NOMO-1 (cell line): ENCODE measurements around the gene ROPN1L.
"Not testable (repeated sequence)": the region's sequence is repeated elsewhere in the genome, so short reads cannot be mapped to it uniquely, and the experiment has no call there.

Experiments
- DNase-seq, 2 experiments: peaks; one replicate each; lab custom pipeline; 2025; ENCODE audit not compliant: unreplicated experiment in 2 of 2; lab: John Stamatoyannopoulos, UW

Gene ROPN1L

GRCh38 chr5:10475931-10476676, 34.4 kb downstream of the ROPN1L start:
- DNase-seq, result no peak

DNA sequence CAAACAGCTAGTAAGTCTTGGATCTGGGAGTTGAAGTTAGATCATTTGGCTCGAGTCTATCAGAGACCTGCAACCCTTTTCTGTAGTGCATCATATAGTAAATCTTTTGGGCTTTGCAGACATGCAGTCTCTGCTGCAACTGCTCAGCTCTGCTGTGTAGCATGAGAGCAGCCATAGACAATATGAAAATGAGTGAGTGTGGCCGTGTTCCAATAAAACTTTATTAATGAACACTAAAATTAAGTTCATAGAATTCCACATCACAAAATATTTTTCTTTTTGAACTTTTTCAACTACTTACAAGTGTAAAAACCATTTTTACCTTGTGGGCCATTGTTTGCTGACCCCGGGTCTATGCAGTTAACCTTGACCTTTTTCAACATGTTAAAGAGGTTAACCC, 35.2 kb downstream of the ROPN1L start:
- no peak for DNase-seq

GRCh38 chr5:10477943-10478342, 36.3 kb downstream of the ROPN1L start:
- no peak for DNase-seq

DNA sequence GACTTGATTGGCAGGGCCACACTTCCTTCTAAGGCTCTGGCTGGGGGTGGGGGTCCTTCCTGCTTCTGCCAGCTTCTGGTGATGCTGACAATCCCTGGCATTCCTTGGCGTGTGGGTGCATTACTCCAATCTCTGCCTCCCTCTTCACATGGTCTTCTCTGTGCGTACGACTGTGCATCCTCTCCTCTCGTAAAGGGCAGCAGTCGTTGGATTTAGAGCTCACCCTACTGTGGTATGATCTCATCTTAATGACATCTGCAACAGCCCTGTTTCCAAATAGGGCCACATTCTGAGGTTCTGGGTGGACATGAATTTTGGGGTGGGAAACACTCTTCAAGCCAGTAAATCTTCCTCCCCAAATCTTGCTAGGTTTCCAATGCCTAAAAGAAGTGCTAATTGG, 36.8 kb downstream of the ROPN1L start:
- no peak for DNase-seq

DNA sequence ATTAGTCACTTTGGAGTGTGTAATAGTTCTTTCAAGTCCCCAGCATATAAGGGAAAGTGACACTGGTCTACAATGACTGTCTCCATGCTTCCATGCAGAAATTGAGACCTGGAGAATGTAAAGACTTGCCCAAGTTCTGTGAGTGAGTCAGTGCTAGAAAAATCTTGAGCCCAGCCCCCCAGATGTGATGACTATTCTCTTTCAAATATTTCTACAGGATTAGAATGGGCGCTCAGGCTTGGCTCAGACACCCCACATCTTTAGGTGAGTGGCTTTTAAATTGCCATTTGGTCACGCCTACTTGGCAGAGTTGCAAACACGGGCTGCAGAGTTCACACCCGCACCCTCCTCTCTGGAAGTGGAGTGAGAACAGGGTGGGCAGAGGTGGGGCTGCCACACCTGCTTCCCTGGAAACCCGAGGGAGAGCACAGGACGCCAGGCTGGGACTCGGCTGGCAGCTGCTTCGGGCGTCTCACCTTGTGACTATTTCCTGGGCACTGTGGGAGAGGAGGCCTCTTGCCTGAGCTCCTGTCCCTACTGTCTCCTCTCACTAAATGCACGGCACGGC, 37.6 kb downstream of the ROPN1L start:
- DNase-seq, result no peak

GRCh38 chr5:10480237-10480985, 38.7 kb downstream of the ROPN1L start:
- DNase-seq, result no peak

- no peak for DNase-seq
Measured at GRCh38 chr5:10481241-10481935, 39.7 kb downstream of the ROPN1L start.

- DNase-seq, result no peak
Measured at GRCh38 chr5:10482791-10483530, 41.3 kb downstream of the ROPN1L start.

GRCh38 chr5:10484774-10485141, 43.1 kb downstream of the ROPN1L start:
- DNase-seq, result no peak

DNA sequence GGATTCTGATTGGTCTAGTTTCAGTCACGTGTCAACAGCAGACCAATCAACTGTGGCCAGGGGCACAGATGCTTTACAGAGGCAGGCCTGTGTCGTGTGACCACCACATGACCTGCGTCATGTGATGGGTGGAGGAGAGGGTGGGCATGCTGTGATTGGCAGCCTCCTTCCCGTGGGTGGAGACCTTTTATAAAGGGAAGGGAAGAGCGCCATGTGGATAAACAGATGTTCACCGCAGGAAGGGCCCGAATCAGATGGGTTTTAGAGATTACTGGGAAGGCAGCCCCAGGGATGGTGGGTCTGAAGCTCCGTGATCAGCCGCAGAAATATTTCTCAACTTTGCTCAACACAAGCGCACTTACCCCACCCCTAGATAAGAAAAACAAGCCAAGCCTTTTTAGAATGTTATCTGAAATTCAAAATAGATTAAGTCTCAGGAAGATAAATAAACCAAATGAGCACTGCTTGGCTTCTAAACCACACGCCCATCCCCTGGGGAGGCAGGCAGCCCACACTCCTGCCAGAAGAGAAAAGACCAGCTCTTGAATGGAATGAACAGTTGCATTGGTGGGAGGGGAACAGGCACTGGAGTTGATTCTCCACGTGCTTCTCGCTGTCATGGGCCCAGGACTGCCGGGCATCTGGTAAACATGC, 43.6 kb downstream of the ROPN1L start:
- DNase-seq, result no peak

GRCh38 chr5:10485897-10486296, 44.2 kb downstream of the ROPN1L start:
- no peak for DNase-seq

DNA sequence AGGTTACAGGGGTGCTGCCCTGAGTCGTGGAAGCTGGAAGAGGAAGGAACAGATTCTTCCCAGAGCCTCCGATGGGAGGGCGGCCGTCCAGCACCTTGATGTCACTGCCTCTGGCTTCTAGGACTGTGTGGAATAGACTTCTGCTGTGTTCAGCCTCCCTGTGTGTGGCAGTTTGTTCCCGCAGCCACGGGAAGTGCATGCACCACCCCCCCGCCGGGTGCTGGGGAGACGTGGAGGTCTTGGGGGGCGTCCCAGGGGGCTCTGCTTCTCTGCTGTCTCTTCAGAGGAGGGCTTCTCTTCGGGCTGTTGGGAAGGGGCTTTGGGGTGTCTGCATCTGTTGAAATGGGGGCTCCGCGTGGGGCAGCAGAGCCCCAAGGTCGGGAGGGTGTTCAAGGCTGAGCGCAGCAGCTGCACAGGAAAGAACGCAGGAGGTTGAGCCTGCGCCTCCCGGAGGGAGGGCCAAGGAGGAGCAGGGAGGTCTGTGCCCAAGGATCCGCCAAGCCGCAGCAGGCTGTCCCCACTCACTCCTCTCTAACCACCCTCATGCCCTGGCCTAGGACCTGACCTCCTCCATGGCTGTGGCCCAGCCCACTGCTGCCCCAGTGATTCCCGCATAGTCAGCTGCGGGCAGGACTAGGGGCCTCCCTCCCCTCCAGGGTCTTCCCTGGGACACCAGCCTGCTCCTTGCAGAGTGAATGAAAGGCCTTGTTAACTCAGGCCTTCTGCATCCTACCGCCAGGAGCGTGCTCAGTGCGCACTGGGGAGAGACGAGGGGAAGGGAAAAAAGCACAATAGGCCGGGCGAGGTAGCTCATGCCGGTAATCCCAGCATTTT, 45.0 kb downstream of the ROPN1L start:
- DNase-seq, result no peak

DNA sequence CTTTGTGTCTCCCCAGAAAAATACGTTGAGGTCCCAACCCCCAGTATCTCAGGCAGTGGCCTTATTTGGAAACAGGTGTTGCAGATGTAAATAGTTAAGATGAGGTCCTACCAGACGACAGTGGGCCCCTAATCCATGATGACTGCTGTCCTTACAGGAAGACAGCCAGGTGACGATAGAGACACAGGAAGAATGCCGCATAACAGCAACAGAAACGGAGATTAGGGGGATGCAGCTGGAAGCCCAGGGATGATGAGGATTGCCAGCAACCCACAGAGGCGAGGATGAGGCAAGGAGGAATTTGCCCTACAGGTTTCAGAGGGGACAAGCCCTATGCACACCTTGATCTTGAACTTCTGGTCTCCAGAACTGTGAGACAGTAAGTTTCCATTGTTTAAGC, 46.5 kb downstream of the ROPN1L start:
- no peak for DNase-seq

- DNase-seq, result peak; percentile 97 to 100
Measured at GRCh38 chr5:10489810-10490426, 48.2 kb downstream of the ROPN1L start.

- DNase-seq, result no peak
Measured at GRCh38 chr5:10490927-10491672, 49.4 kb downstream of the ROPN1L start.

- DNase-seq, result no peak
Measured at GRCh38 chr5:10491673-10492026, 50.0 kb downstream of the ROPN1L start.

GRCh38 chr5:10493884-10494283, 52.2 kb downstream of the ROPN1L start:
- peak; percentile 55 to 91 for DNase-seq

DNA sequence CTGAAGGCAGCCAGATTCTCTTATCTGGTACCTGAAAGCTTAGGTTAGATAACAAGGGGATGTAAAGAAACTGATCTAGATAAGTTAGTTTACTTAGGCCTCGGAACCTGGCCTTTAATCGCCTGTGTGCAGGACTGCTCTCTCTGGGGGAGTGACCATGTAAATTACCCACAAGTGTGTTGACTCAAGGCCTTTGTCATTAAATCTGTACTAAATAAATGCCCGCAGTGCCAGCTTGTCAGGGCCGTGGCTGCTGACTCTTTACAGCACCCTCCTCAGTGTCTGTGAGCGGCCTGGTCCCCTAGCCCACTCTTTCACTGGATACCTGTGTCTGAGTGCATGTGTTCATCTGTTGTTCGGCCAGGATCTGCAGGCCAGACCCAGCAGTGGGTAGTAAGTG, 52.8 kb downstream of the ROPN1L start:
- not testable (repeated sequence) for DNase-seq
